Umbilical cord (tissue), 2 donors: ENCODE data around the gene ILRUN. TPM values are rescaled to one million over a fixed set of nuclear protein-coding genes. Genes with fewer than 3 reads are reported as not detected.
"Not testable (repeated sequence)": the region's sequence is repeated elsewhere in the genome, so short reads cannot be mapped to it uniquely, and the experiment has no call there.

Experiments
- DNase-seq: peaks from one replicate; pipeline ENCODE4 v3.0.0-alpha.2; 2015; ENCODE audit warnings: low spot score
- total RNA-seq: library from RNA; depleted of rRNA; stranded (reverse); fragments of >200 nt; gene quantifications from one replicate; pipeline ENCODE4 v1.2.3, GENCODE V29; 2014; ENCODE audit warnings: low replicate concordance; ENCODE audit not compliant: insufficient read depth

The ILRUN gene
- total RNA-seq, 1 donor from 2014 or later: 42.4 TPM

DNA sequence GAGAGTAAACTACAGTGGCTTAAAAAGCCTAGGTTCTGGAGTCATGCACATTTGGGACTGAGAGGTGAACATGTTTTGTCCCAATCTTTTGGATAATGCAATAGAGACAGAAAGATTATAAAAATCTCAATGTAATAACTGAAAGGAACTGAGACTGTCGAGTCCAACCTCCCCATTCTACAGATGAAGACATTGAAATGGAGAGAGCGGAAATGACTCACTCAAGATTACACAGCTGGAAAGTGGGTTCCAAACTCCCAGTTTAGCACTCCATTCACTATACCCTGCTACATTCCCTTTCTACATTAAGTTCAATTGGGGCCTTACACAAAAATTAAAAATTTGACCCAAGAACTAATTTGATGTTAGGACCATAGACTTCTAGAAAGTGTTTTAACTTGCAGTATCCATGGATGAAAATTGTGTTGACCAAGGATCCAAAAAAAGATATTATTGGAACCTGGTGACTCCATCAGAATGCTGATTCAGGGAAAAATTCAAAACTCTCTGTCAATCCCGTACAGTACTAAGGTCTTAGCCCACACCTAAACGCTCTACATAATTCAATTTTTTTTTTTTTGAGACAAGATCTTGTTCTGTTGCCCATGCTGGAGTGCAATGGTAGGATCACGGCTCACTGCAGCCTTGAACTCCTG, 1.5 kb upstream of the ILRUN start:
- no peak for DNase-seq

GRCh38 chr6:34697544-34697836, 923 bp upstream of the ILRUN start:
- DNase-seq: no peak

DNA sequence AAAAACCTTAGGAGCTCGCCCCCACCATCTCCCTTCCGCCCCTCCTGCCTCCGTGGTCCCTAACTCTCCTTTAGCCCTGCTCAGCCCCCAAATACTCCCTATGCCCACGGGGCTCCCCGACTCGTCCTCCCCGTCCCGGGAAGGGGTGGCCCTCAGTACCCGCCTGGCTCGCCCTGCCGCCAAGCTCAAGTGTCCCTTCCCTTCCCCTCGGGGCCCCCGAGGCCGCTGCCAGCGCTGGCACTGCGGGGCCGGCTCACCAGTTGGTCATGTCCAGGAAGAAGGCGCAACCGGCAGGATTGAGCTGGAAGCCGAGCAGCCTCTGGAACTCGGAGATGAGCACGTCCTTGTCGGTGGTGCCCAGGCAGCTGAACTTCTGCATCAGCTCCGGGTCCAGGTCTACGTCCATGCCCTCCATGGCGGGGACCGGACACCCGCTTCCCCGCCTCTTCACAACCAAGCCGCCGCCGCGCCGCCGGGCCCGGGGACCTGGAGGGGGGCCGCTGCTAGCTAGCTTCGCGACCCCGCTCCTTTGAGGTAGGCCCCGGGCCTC, 303 bp downstream of the ILRUN start:
- peak; percentile 57 for DNase-seq

- no peak for DNase-seq
These were observed 808 bp downstream of the ILRUN start for GRCh38 chr6:34695729-34696188.

DNA sequence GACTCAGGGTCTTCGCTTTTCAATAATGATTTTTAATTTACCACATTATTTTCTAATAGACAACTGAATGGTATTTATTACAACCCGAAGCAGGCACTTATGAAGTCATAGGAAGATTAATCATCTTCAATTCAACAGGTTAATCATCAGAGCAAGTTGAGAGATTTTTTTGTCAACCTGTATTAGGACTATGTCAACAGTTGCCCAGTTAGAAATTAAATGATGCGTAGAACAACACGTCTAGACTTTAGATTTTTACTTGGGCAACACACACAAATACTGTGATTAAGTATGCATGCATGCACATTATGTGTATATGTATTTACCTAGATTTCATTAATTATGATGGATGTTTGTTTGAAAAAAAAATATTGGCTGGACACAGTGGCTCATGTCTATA, 4.3 kb downstream of the ILRUN start:
- no peak for DNase-seq

DNA sequence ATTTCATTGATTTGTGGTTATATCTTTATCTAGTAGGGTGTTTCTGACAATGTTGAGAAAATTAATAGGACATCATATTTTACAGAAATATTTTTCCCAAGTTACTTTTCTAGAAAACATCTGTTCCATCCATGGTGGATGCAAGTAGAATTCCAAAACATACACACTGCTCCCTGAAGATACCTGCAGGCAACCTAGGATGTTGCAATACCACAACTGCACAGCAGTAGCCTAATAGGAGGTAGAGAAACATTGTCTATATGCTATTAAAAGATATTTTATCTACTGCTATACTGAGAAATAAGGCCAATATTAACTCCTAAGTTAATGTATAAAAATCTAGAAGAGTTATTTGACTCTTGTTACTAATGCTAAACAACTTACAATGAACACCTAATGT, 6.8 kb downstream of the ILRUN start:
- DNase-seq: no peak

- DNase-seq: no peak
These were observed 7.6 kb downstream of the ILRUN start for GRCh38 chr6:34688956-34689355.

DNA sequence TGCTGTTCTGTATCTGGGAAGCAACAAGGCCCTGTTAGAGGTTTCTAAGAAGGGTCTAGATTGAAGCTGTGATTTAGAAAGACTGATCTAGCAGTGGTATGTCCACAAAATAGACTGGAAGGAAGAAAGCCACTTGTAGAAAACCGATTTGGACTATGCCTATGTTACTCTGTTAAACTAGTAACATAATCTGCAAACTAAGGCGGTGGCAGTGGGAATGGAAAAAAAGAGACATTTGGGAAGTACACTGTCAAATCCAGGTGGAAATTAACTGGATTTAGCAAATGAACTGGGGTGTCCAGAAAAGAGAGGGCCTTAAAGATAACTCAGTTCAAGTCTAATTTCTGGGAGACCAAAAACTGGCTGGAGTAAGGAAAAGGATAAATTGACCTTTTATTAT, 11.6 kb downstream of the ILRUN start:
- DNase-seq: no peak

DNA sequence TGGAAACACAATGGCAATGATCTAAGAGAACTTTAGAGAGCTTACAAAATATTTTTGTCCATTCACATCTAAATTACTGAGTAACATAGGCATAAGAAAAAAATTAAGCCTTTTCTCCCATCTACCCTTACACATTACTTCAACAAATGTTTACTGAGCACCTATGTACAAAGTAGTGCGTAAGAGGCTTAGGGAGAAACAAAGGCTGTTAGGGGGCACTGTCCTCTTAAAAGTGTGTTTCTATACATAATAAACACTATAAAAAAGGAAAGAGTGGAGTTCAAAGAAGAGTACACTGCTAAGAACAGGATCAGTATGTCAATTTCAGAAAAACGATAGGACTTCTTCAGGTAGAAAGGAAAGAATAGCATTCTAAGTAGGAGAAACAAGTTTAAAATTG, 12.2 kb downstream of the ILRUN start:
- no peak for DNase-seq

GRCh38 chr6:34680802-34681515, 15.6 kb downstream of the ILRUN start:
- no peak for DNase-seq

GRCh38 chr6:34680313-34680712, 16.3 kb downstream of the ILRUN start:
- not testable (repeated sequence) for DNase-seq

DNA sequence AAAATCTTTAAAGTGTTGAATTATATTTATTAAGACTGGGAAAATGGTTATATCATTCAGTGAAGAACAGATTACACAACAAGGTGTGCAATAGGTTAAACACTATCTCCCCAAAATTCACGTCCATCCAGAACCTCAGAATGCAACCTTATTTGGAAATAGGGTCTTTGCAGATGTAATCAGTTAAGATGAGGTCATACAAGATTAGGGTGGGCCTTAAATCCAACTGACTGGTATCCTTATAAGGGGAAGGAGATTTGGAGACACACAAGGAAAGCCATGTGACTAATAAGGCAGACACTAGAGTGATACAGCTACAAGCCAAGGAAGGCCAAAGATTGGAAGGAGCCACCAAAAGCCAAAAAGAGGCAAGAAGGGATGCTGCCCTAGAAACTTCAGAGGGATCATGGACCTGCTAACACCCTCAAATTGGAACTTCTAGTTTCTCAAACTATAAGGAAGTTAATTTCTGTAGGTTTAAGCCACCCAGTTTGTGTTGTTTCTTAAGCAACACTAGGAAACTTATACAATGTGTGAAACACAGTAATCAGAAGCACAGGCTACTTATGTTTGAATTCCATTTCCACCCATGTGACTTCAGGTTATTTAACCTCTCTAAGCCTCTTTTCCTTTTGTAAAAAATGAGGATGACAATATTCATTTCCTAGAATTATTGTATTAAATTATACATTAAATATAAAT, 16.9 kb downstream of the ILRUN start:
- peak; percentile 21 for DNase-seq

- DNase-seq: no peak
These were observed 20.4 kb downstream of the ILRUN start for GRCh38 chr6:34676140-34676539.

GRCh38 chr6:34674930-34675329, 21.6 kb downstream of the ILRUN start:
- DNase-seq: not testable (repeated sequence)

GRCh38 chr6:34674268-34674639, 22.3 kb downstream of the ILRUN start:
- DNase-seq: no peak

DNA sequence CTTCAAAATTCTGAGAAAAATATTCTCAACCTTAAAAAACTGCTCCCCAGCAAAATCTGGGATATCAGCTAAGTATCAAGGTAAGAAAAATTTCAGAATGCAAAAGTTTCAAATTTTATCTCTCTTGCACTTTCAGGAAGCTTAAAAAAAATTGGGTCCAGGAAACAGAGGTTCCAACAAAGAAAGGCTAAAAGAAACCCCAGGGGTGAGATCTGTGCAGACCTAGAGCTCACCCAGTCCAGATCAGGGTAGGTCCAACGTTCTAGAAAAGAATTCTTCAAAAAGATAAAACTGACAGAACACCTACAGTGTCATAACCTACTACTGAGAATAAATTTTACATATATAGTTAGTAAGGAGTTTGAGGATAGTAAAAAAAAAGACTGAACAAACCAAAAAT, 23.5 kb downstream of the ILRUN start:
- no peak for DNase-seq

DNA sequence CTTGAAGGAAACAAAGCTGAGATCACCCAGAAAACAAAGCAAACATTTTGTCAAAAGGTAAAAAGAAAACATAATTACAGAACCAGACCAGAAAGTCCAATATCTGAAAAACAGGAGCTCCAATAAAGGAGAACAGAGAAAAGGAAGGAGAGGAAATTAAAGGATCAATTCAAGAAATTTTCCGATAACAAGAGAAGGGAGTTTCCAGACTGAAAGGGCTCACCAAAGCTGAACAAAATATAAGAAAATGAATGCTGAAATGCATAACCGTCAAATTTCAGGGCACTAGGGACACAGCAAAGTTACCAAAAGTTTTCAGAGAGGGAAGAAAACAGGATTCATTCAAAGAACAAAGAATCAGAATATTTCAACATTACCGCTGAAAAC, 23.9 kb downstream of the ILRUN start:
- DNase-seq: no peak

GRCh38 chr6:34671801-34672656, 24.5 kb downstream of the ILRUN start:
- peak; percentile 11 for DNase-seq

DNA sequence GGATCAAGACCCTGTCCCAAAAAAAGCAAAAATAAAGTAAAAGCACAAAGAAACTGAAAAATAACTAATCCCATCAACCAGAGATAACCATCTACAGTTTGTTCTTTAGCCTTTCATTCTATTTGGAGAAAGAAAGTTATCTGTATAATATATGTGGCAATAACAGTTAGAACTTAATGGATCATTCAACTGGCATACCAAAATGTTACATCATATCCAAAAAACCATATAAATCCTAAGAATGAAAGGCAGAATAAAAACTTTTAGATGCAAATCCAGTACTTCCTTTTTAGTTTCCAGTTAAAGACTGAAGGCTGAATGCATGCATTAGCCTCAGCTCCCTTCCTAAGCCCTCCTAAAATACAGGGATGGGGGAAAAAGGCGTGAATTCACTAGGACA, 25.2 kb downstream of the ILRUN start:
- peak; percentile 15 for DNase-seq

GRCh38 chr6:34668799-34669198, 27.8 kb downstream of the ILRUN start:
- DNase-seq: not testable (repeated sequence)

DNA sequence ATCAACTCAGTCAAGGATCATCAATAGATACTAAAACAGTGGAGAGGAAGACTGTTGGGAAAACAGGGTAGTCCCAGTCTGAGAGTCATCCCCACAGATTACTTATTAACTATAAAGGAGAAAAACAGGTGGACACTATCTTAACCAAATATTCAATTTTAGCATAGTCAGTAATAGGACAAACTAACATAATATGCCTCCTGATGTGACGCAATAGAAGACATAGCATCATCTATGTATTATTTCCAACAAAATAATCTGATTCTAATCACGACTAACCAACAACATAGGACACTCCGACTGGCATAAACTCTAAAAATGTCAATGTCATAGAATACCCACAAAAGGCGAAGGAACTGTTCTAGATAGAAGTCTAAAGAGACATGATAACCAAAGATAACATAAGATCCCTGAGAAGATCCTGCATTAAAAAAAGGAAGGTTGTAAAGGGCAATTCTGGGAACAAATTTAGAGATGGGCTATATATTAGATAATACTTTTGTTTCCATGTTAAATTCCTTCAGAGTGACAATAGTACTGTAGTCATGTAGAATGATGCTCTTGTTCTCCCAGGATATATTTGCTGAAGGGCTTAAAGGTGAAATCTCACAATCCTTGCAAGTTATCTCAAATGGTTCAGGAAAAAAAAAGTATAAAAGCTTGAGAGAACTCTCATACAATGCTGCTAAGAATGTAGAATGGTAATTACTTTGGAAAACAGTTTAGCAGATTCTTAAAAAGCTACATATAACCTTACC, 28.9 kb downstream of the ILRUN start:
- DNase-seq: no peak
